Neural progenitor cell (in vitro differentiated cells): ENCODE measurements around the gene SOBP. TPM values are rescaled to one million over a fixed set of nuclear protein-coding genes. Genes with fewer than 3 reads are reported as not detected.

Source experiments
- DNase-seq: peaks from one replicate; pipeline ENCODE4 v3.0.0-alpha.2; 2016; ENCODE audit warnings: low spot score
- H2AFZ ChIP-seq: fragments of 200-600 bp; sonication (generic); replicated peaks from 2 replicates; pipeline ENCODE4 v1.6.1; 2016; ENCODE audit warnings: antibody characterized with exemption
- H3F3A ChIP-seq: fragments of 200-600 bp; sonication (generic); 2 replicates; pipeline ENCODE4 v1.6.1; 2016; ENCODE audit warnings: antibody characterized with exemption, low read depth
- H3K27ac ChIP-seq: fragments of 200-600 bp; sonication (generic); 2 replicates; pipeline ENCODE4 v1.5.1; 2016; ENCODE audit warnings: mild to moderate bottlenecking
- H3K27me3 ChIP-seq: fragments of 200-600 bp; sonication (generic); 2 replicates; pipeline ENCODE4 v1.6.1; 2016; ENCODE audit warnings: mild to moderate bottlenecking, moderate library complexity
- H3K36me3 ChIP-seq: fragments of 200-600 bp; sonication (generic); 2 replicates; pipeline ENCODE4 v1.5.1; 2016
- H3K4me1 ChIP-seq: fragments of 200-600 bp; sonication (generic); 2 replicates; pipeline ENCODE4 v1.6.1; 2016; ENCODE audit warnings: mixed run types
- H3K4me2 ChIP-seq: fragments of 200-600 bp; sonication (generic); 2 replicates; pipeline ENCODE4 v1.6.1; 2016
- H3K4me3 ChIP-seq: fragments of 200-600 bp; sonication (generic); 2 replicates; pipeline ENCODE4 v1.5.1; 2016
- H3K79me2 ChIP-seq: fragments of 200-600 bp; sonication (generic); 2 replicates; pipeline ENCODE4 v1.6.1; 2016; ENCODE audit warnings: low read depth
- H3K9ac ChIP-seq: fragments of 200-600 bp; sonication (generic); 2 replicates; pipeline ENCODE4 v1.6.1; 2016
- H3K9me3 ChIP-seq: fragments of 200-600 bp; sonication (generic); 2 replicates; pipeline ENCODE4 v1.5.1; 2016; ENCODE audit warnings: low read depth
- H4K20me1 ChIP-seq: fragments of 200-600 bp; sonication (generic); 2 replicates; pipeline ENCODE4 v1.6.1; 2016; ENCODE audit warnings: low read depth
- H3K27ac Mint-ChIP-seq: 3 replicates; pipeline ENCODE4 v1.8.0; 2021; ENCODE audit warnings: mixed read lengths
- H3K27me3 Mint-ChIP-seq: 2 replicates; pipeline ENCODE4 v1.8.0; 2022; ENCODE audit warnings: low read depth, mild to moderate bottlenecking, inconsistent platforms, moderate library complexity, mixed read lengths; ENCODE audit not compliant: insufficient read depth
- H3K36me3 Mint-ChIP-seq: 3 replicates; pipeline ENCODE4 v1.8.0; 2021; ENCODE audit warnings: mixed read lengths
- H3K4me1 Mint-ChIP-seq: 3 replicates; pipeline ENCODE4 v1.8.0; 2021; ENCODE audit warnings: mixed read lengths
- H3K4me3 Mint-ChIP-seq: 3 replicates; pipeline ENCODE4 v1.8.0; 2021; ENCODE audit warnings: mild to moderate bottlenecking, moderate library complexity, mixed read lengths
- H3K9me3 Mint-ChIP-seq: 3 replicates; pipeline ENCODE4 v1.8.0; 2020; ENCODE audit warnings: mixed read lengths
- CTCF ChIP-seq: fragments of 200-600 bp; sonication (generic); IDR thresholded peaks from 2 replicates; pipeline ENCODE4 v1.5.1; 2017; ENCODE audit warnings: antibody characterized with exemption, mild to moderate bottlenecking
- EZH2 ChIP-seq: fragments of 200-600 bp; sonication (generic); IDR thresholded peaks from 2 replicates; pipeline ENCODE4 v1.6.1; 2017; ENCODE audit warnings: antibody characterized with exemption, mild to moderate bottlenecking, moderate library complexity
- EZH2phosphoT487 ChIP-seq: fragments of 200-600 bp; sonication (generic); IDR thresholded peaks from 2 replicates; pipeline ENCODE4 v1.6.1; 2017; ENCODE audit warnings: antibody characterized with exemption
- total RNA-seq: library from RNA; depleted of rRNA; stranded (reverse); fragments of >200 nt; gene quantifications from 2 replicates; pipeline ENCODE4 v1.2.3, GENCODE V29; 2015; ENCODE audit warnings: low replicate concordance

The SOBP gene
- total RNA-seq, 1 donor from 2014 or later: 12.6 TPM

DNA sequence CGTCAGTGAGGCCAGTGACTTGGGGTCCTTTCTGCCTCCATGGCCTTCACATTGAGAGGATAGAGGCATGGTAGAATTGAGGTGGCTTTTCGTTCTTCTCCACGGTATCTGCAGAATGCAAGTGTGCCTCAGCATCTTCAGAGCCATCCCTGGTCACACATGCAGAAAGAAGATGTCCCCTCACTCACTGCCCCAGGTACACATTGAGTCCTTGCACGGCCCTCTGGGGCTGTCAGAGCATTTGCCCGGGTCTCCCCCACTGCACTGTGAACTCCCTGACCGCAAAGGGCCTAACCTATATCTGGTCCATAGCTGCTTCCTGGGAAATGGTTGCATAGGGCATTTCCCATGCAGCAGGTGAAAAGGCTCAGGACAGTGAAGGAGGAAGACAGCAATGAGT lies 218.5 kb downstream of the SOBP start:
- H3K4me1 Mint-ChIP-seq: peaks cover 36% of the 10 kb centered on the region
- H3K27ac Mint-ChIP-seq: no peak overlapping the region
- Histone ChIP-seq H3K9me3 (no peaks in the 10 kb centered on the region), H3K27ac (no peak overlapping the region), H3K79me2 (no peaks in the 10 kb centered on the region), H3F3A (no peaks in the 10 kb centered on the region), H3K9ac (no peak overlapping the region), H4K20me1 (no peaks in the 10 kb centered on the region), H3K4me1 (peaks cover 4% of the 10 kb centered on the region), H2AFZ (no peak overlapping the region), H3K4me2 (no peak overlapping the region), H3K36me3 (no peaks in the 10 kb centered on the region), H3K27me3 (no peaks in the 10 kb centered on the region), H3K4me3 (no peak overlapping the region)
- TF ChIP-seq EZH2phosphoT487 (no peak), EZH2 (no peak), CTCF (no peak)
- peaks cover 11% of the 10 kb centered on the region for H3K27me3 Mint-ChIP-seq
- no peak overlapping the region for H3K4me3 Mint-ChIP-seq
- no peak for DNase-seq
- no peaks in the 10 kb centered on the region for H3K36me3 Mint-ChIP-seq
- peaks cover 6% of the 10 kb centered on the region for H3K9me3 Mint-ChIP-seq

GRCh38 chr6:107709341-107709740 lies 219.4 kb downstream of the SOBP start:
- H3K79me2 ChIP-seq: no peaks in the 10 kb centered on the region
- H3K36me3 ChIP-seq: no peaks in the 10 kb centered on the region
- TF ChIP-seq EZH2: no peak
- TF ChIP-seq CTCF: no peak
- no peak for TF ChIP-seq EZH2phosphoT487
- no peak overlapping the region for H3K4me3 ChIP-seq
- Mint-ChIP-seq H3K36me3 (no peaks in the 10 kb centered on the region), H3K27me3 (peaks cover 13% of the 10 kb centered on the region), H3K27ac (no peak overlapping the region), H3K9me3 (peaks cover 6% of the 10 kb centered on the region), H3K4me3 (no peak overlapping the region), H3K4me1 (peaks cover 39% of the 10 kb centered on the region)
- DNase-seq: no peak
- H3K27ac ChIP-seq: no peak overlapping the region
- no peak overlapping the region for H3K9ac ChIP-seq
- no peaks in the 10 kb centered on the region for H4K20me1 ChIP-seq
- H3K9me3 ChIP-seq: no peaks in the 10 kb centered on the region
- H3K4me1 ChIP-seq: peaks cover 4% of the 10 kb centered on the region
- no peak overlapping the region for H2AFZ ChIP-seq
- H3F3A ChIP-seq: no peaks in the 10 kb centered on the region
- H3K27me3 ChIP-seq: no peaks in the 10 kb centered on the region
- no peak overlapping the region for H3K4me2 ChIP-seq

Other genes with a start within 250 kb of the SOBP start
- gene PDSS2, start 30.6 kb upstream of the SOBP start, total RNA-seq: 11.6 and 14.9 TPM in 2 replicates